GM23338 (cell line): ENCODE results near the gene TMEM158. TPM values are rescaled to one million over a fixed set of nuclear protein-coding genes. Genes with fewer than 3 reads are reported as not detected.

Experiments used
- ATAC-seq: fragments of 200-7000 bp; cut with Tn5 transposase; 3 replicates; pipeline ENCODE4 v1.9.1; 2020
- DNase-seq: peaks from one replicate; pipeline ENCODE4 v3.0.0-alpha.2; 2015; ENCODE audit warnings: low spot score
- H2AFZ ChIP-seq: fragments of 200-600 bp; sonication (generic); 2 replicates; pipeline ENCODE4 v1.8.0; 2016; ENCODE audit warnings: antibody characterized with exemption, mild to moderate bottlenecking, moderate library complexity
- H3F3A ChIP-seq: fragments of 200-600 bp; sonication (generic); replicated peaks from 2 replicates; pipeline ENCODE4 v1.8.0; 2017; ENCODE audit warnings: antibody characterized with exemption, mixed run types, low read depth
- H3K27ac ChIP-seq: fragments of 200-600 bp; sonication (generic); 2 replicates; pipeline ENCODE4 v1.6.1; 2016; ENCODE audit warnings: low read depth
- H3K27me3 ChIP-seq: fragments of 200-600 bp; sonication (generic); 2 replicates; pipeline ENCODE4 v1.8.0; 2016; ENCODE audit warnings: mild to moderate bottlenecking, mixed run types, moderate library complexity; ENCODE audit not compliant: insufficient read depth
- H3K36me3 ChIP-seq: fragments of 200-600 bp; sonication (generic); 2 replicates; pipeline ENCODE4 v1.8.0; 2016; ENCODE audit warnings: mild to moderate bottlenecking; ENCODE audit not compliant: insufficient read depth
- H3K4me1 ChIP-seq: fragments of 200-600 bp; sonication (generic); 2 replicates; pipeline ENCODE4 v1.8.0; 2016; ENCODE audit warnings: mild to moderate bottlenecking, moderate library complexity; ENCODE audit not compliant: insufficient read depth
- H3K4me2 ChIP-seq: fragments of 200-600 bp; sonication (generic); 2 replicates; pipeline ENCODE4 v1.7.1; 2017; ENCODE audit warnings: mixed run types
- H3K4me3 ChIP-seq: fragments of 200-600 bp; sonication (generic); 2 replicates; pipeline ENCODE4 v1.6.1; 2016; ENCODE audit warnings: mixed run types
- H3K79me2 ChIP-seq: fragments of 200-600 bp; sonication (generic); replicated peaks from 2 replicates; pipeline ENCODE4 v1.8.0; 2017; ENCODE audit warnings: mild to moderate bottlenecking; ENCODE audit not compliant: insufficient read depth
- H3K9me2 ChIP-seq: fragments of 200-600 bp; sonication (generic); 2 replicates; pipeline ENCODE4 v1.8.0; 2017; ENCODE audit not compliant: insufficient read depth
- H4K20me1 ChIP-seq: fragments of 200-600 bp; sonication (generic); replicated peaks from 2 replicates; pipeline ENCODE4 v1.8.0; 2017; ENCODE audit warnings: mild to moderate bottlenecking; ENCODE audit not compliant: insufficient read depth
- H3K27ac Mint-ChIP-seq: 2 replicates; pipeline ENCODE4 v1.8.0; 2020; ENCODE audit warnings: inconsistent platforms, mild to moderate bottlenecking, moderate library complexity, mixed read lengths
- H3K27me3 Mint-ChIP-seq: 3 replicates; pipeline ENCODE4 v1.8.0; 2022; ENCODE audit warnings: low read depth, mild to moderate bottlenecking, moderate library complexity, mixed read lengths, inconsistent platforms; ENCODE audit not compliant: insufficient read depth, poor library complexity
- H3K36me3 Mint-ChIP-seq: 3 replicates; pipeline ENCODE4 v1.8.0; 2021; ENCODE audit warnings: low read depth, mild to moderate bottlenecking, inconsistent platforms, moderate library complexity, mixed read lengths
- H3K4me1 Mint-ChIP-seq: 3 replicates; pipeline ENCODE4 v1.8.0; 2020; ENCODE audit warnings: mild to moderate bottlenecking, inconsistent platforms, mixed read lengths
- H3K4me3 Mint-ChIP-seq: 3 replicates; pipeline ENCODE4 v1.8.0; 2021; ENCODE audit warnings: moderate library complexity, mild to moderate bottlenecking, inconsistent platforms, mixed read lengths
- H3K9me3 Mint-ChIP-seq: 3 replicates; pipeline ENCODE4 v1.8.0; 2020; ENCODE audit warnings: moderate library complexity, mild to moderate bottlenecking, inconsistent platforms, mixed read lengths
- CREB1 ChIP-seq: fragments of 250-450 bp; sonication (Bioruptor Pico); IDR thresholded peaks from 2 replicates; pipeline ENCODE4 v1.5.0; 2020; ENCODE audit warnings: low read depth, mild to moderate bottlenecking, moderate library complexity
- CTCF ChIP-seq, 2 experiments: fragments of 200-600 bp in 1 of 2; sonication (generic) in 1 of 2; conservative IDR thresholded peaks; 2 replicates each; pipeline versions ENCODE4 v1.5.1 to v1.6.1; 2016 to 2017; ENCODE audit warnings: antibody characterized with exemption in 2 of 2, low read depth in 2 of 2, mild to moderate bottlenecking in 2 of 2, moderate library complexity in 1 of 2
- ETS1 ChIP-seq: IDR thresholded peaks from 2 replicates; pipeline ENCODE4 v1.6.1; 2016; ENCODE audit warnings: antibody characterized with exemption
- EZH2 ChIP-seq: fragments of 200-600 bp; sonication (generic); IDR thresholded peaks from one replicate; pipeline ENCODE4 v1.8.0; 2017; ENCODE audit warnings: antibody characterized with exemption, mild to moderate bottlenecking, low read depth; ENCODE audit not compliant: unreplicated experiment
- EZH2phosphoT487 ChIP-seq: fragments of 200-600 bp; sonication (generic); IDR thresholded peaks from one replicate; pipeline ENCODE4 v1.8.1; 2018; ENCODE audit warnings: antibody characterized with exemption; ENCODE audit not compliant: unreplicated experiment
- JUNB ChIP-seq: IDR thresholded peaks from one replicate; pipeline ENCODE4 v1.6.1; 2016; ENCODE audit warnings: antibody characterized with exemption; ENCODE audit not compliant: unreplicated experiment
- NANOG ChIP-seq: IDR thresholded peaks from 2 replicates; pipeline ENCODE4 v1.6.1; 2016; ENCODE audit warnings: antibody characterized with exemption, borderline replicate concordance
- POLR2AphosphoS5 ChIP-seq: IDR thresholded peaks from 2 replicates; pipeline ENCODE4 v1.6.1; 2016; ENCODE audit warnings: antibody characterized with exemption, low read depth
- REST ChIP-seq: IDR thresholded peaks from one replicate; pipeline ENCODE4 v1.6.1; 2018; ENCODE audit warnings: antibody characterized with exemption; ENCODE audit not compliant: unreplicated experiment
- STAT1 ChIP-seq: IDR thresholded peaks from one replicate; pipeline ENCODE4 v1.6.1; 2016; ENCODE audit warnings: antibody characterized with exemption; ENCODE audit not compliant: unreplicated experiment
- ZNF114 ChIP-seq: fragments of 250-450 bp; sonication (Bioruptor Pico); IDR thresholded peaks from 2 replicates; pipeline ENCODE4 v1.5.0; 2020; ENCODE audit warnings: mild to moderate bottlenecking, moderate library complexity
- ZNF331 ChIP-seq: fragments of 250-450 bp; sonication (Bioruptor Pico); IDR thresholded peaks from 2 replicates; pipeline ENCODE4 v1.5.0; 2020; ENCODE audit warnings: low read depth, mild to moderate bottlenecking, moderate library complexity
- ZNF462 ChIP-seq: fragments of 250-450 bp; sonication (Bioruptor Pico); IDR thresholded peaks from 2 replicates; pipeline ENCODE4 v1.5.0; 2020; ENCODE audit warnings: mild to moderate bottlenecking, moderate library complexity
- polyA plus RNA-seq: library from polyadenylated mRNA; unstranded; fragments of >200 nt; fragmentation: Nextera tagmentation; extraction: Ambion mirVana; gene quantifications from 2 replicates; pipeline ENCODE4 v1.2.1, GENCODE V29; 2016
- total RNA-seq: library from RNA; depleted of rRNA; stranded (reverse); fragments of >200 nt; shearing (Covaris generic); gene quantifications from 2 replicates; pipeline ENCODE4 v1.2.3, GENCODE V29; 2014

TMEM158 gene
- total and polyA plus RNA-seq, 2 experiments from 2014 or later: 9.6 to 16.9 TPM

- ATAC-seq (no peak), DNase-seq (no peak)
- no peak overlapping the region for H3K4me2 ChIP-seq
- no peaks in the 10 kb centered on the region for H3K27me3 ChIP-seq
- H2AFZ ChIP-seq: no peak overlapping the region
- no peak overlapping the region for H3K4me3 Mint-ChIP-seq
- H3K4me1 Mint-ChIP-seq: no peaks in the 10 kb centered on the region
- TF ChIP-seq ETS1 (no peak), EZH2phosphoT487 (no peak), CTCF (conservative IDR thresholded peaks at IDR 0.05; ENCODE audit: low read depth in 2 of 2) (no peak), STAT1 (no peak), ZNF114 (CRISPR knock-in tag) (no peak), REST (no peak), JUNB (no peak), EZH2 (no peak), ZNF462 (CRISPR knock-in tag) (no peak), ZNF331 (CRISPR knock-in tag) (no peak), POLR2AphosphoS5 (no peak), NANOG (no peak), CREB1 (CRISPR knock-in tag) (no peak)
- H4K20me1 ChIP-seq: no peaks in the 10 kb centered on the region
- no peaks in the 10 kb centered on the region for H3K36me3 ChIP-seq
- peaks cover 5% of the 10 kb centered on the region for H3K27me3 Mint-ChIP-seq
- H3F3A ChIP-seq: no peaks in the 10 kb centered on the region
- no peaks in the 10 kb centered on the region for H3K9me3 Mint-ChIP-seq
- H3K36me3 Mint-ChIP-seq: no peaks in the 10 kb centered on the region
- no peaks in the 10 kb centered on the region for H3K79me2 ChIP-seq
- no peaks in the 10 kb centered on the region for H3K4me1 ChIP-seq
- H3K27ac ChIP-seq: no peak overlapping the region
- no peaks in the 10 kb centered on the region for H3K9me2 ChIP-seq
- no peak overlapping the region for H3K27ac Mint-ChIP-seq
- H3K4me3 ChIP-seq: no peak overlapping the region
These were observed 34.7 kb downstream of the TMEM158 start for GRCh38 chr3:45191424-45191823.
